ENCODE measurements around the gene SARNP.

DNA sequence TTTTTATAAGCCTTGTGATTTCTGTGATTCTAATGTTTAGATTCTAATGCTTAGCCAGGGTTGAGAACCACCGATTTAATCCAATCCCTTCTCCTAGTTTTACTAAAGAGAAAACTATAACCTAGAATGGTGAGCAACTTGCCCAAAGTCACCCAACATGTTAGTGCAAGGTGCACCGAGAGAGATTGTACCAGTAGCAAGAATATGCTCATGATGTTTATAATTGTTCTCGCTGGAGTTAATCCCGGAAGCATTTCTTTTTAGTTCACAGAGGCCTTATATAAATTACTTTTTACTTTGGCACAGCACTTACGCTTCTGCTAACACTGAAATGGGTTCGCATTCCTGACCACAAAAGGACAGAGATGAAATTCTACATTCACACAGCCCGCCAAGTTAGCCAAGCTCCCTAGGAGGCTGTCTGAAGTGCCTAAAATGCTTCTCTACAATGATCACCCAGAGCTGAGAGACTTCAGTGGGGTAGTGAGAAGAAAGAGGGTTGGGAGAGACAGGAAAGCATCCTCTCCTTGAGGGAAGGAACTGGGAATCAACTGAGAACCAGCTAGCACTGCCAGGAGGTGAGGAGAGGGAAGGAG, 102.3 kb downstream of the SARNP start:
- no peak for TF ChIP-seq CTCF (IDR thresholded peaks at IDR 0.05)
- TF ChIP-seq EZH2 (IDR thresholded peaks at IDR 0.05) = no peak
- TF ChIP-seq EZH2phosphoT487 (IDR thresholded peaks at IDR 0.05) = no peak
